Fibroblast of upper back skin (primary cell): ENCODE results near the gene MAP2K4.

Experiments used
- DNase-seq: peaks from one replicate; pipeline ENCODE4 v3.0.0-alpha.2; 2013

Gene MAP2K4

GRCh38 chr17:12180644-12181261 is 160.1 kb downstream of the MAP2K4 start:
- peak; percentile 61 for DNase-seq

- DNase-seq, result no peak
Observed at GRCh38 chr17:12187658-12188057, 167.0 kb downstream of the MAP2K4 start.

GRCh38 chr17:12193144-12193735 is 172.6 kb downstream of the MAP2K4 start:
- no peak for DNase-seq
